ENCODE measurements around the gene CD320.

The CD320 gene

GRCh38 chr19:8254286-8255001 lies 53.7 kb downstream of the CD320 start:
- DNase-seq (ENCODE audit: low spot score), result no peak

DNA sequence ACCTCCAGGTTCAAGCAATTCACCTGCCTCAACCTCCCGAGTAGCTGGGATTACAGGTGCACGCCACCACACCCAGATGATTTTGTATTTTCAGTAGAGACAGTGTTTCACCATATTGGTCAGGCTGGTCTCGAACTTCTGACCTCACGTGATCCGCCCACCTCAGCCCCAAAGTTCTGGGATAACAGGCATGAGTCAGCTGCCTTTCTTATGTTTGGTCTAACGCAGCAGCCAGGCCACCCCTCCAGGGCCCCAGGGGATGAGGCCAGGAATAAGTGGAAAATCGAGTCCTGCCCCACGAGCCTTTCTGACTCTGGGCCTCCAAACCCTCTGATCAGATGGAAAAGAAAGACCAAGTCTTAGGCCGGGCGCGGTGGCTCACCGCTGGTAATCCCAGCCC lies 54.5 kb downstream of the CD320 start:
- no peak for DNase-seq (ENCODE audit: low spot score)

DNA sequence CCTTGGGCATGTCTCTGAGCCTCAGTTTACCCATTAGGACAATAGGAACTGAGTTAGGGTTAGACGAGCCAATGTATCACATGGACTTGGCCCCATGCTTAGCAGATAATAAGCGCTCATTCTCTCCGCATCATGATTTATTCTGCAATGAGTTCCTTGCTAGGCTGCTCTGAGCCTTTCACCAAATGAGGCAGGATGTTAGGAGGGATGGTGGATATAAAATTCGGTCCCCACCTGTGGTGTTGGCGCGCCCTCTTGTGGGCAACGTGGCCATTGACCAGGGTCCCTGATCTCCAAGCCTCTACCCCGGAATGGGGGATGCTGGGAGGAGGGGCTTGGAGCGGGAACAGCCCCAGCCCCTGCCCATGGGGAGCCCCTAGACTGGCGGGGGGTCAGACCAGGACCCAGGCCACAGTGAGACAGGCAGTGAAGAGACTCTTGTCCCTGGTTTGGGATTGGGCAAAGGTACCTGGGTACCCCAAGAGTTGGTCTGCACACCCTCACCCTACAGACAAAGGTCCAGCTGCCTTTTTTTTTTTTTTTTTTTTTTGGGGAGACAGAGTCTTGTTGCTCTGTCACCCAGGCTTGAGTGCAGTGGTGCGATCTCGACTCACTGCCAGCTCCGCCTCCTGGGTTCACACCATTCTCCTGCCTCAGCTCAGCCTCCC lies 55.1 kb downstream of the CD320 start:
- peak; percentile 76 for DNase-seq (ENCODE audit: low spot score)
